Calu3 (cell line): ENCODE measurements around the gene GFY. TPM values are rescaled to one million over a fixed set of nuclear protein-coding genes. Genes with fewer than 3 reads are reported as not detected.

ENCODE experiments used
- total RNA-seq: library from RNA; stranded (reverse); gene quantifications from 2 replicates; pipeline ENCODE4 v1.2.3, GENCODE V29; 2022

GFY gene
- total RNA-seq, 1 experiment from 2014 or later: not detected

Other genes starting within 250 kb of the GFY start
- gene SLC6A16, start 100.2 kb upstream of the GFY start, total RNA-seq: not detected in 2 replicates
- not detected in 2 replicates for gene CD37, start 90.0 kb upstream of the GFY start, total RNA-seq
- gene TEAD2, start 63.0 kb upstream of the GFY start, total RNA-seq: 2.4 TPM in 2 replicates
- gene DKKL1, start 61.5 kb upstream of the GFY start, total RNA-seq: not detected in 2 replicates
- not detected in 2 replicates for gene KASH5, start 37.1 kb upstream of the GFY start, total RNA-seq
- gene PTH2, start 1.9 kb upstream of the GFY start, total RNA-seq: not detected in 2 replicates
- not detected in 2 replicates for gene SLC17A7, start 16.1 kb downstream of the GFY start, total RNA-seq
- 127 and 141 TPM in 2 replicates for gene PIH1D1, start 26.4 kb downstream of the GFY start, total RNA-seq
- 34.4 and 36.1 TPM in 2 replicates for gene ALDH16A1, start 27.8 kb downstream of the GFY start, total RNA-seq
- 4.8 and 7.1 TPM in 2 replicates for gene FLT3LG, start 48.8 kb downstream of the GFY start, total RNA-seq
- 1,844 and 1,993 TPM in 2 replicates for gene RPL13A, start 62.2 kb downstream of the GFY start, total RNA-seq
- gene RPS11, start 71.0 kb downstream of the GFY start, total RNA-seq: 1,643 and 1,795 TPM in 2 replicates
- 80.8 and 95.4 TPM in 2 replicates for gene FCGRT, start 87.3 kb downstream of the GFY start, total RNA-seq
- gene RCN3, start 102.6 kb downstream of the GFY start, total RNA-seq: 5.0 and 7.6 TPM in 2 replicates
- 76.9 and 81.2 TPM in 2 replicates for gene NOSIP, start 155.2 kb downstream of the GFY start, total RNA-seq
- 19.0 and 22.1 TPM in 2 replicates for gene PRRG2, start 155.9 kb downstream of the GFY start, total RNA-seq
- 51.4 and 53.0 TPM in 2 replicates for gene PRR12, start 165.8 kb downstream of the GFY start, total RNA-seq
- gene RRAS, start 214.8 kb downstream of the GFY start, total RNA-seq: 70.4 and 82.2 TPM in 2 replicates
- 129 and 137 TPM in 2 replicates for gene SCAF1, start 216.8 kb downstream of the GFY start, total RNA-seq
- gene IRF3, start 240.5 kb downstream of the GFY start, total RNA-seq: 189 and 191 TPM in 2 replicates
- gene BCL2L12, start 240.5 kb downstream of the GFY start, total RNA-seq: 66.5 and 70.8 TPM in 2 replicates